ENCODE results near the gene APOC3. TPM values are rescaled to one million over a fixed set of nuclear protein-coding genes. Genes with fewer than 3 reads are reported as not detected.

The APOC3 gene
- not detected for total RNA-seq

DNA sequence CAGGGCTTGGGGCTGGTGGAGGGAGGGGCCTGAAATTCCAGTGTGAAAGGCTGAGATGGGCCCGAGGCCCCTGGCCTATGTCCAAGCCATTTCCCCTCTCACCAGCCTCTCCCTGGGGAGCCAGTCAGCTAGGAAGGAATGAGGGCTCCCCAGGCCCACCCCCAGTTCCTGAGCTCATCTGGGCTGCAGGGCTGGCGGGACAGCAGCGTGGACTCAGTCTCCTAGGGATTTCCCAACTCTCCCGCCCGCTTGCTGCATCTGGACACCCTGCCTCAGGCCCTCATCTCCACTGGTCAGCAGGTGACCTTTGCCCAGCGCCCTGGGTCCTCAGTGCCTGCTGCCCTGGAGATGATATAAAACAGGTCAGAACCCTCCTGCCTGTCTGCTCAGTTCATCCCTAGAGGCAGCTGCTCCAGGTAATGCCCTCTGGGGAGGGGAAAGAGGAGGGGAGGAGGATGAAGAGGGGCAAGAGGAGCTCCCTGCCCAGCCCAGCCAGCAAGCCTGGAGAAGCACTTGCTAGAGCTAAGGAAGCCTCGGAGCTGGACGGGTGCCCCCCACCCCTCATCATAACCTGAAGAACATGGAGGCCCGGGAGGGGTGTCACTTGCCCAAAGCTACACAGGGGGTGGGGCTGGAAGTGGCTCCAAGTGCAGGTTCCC, at the start of gene APOC3:
APOC3 (plus strand) TSS at position 383 of the 659 bp plus-strand sequence. CDS start 676 bp downstream, outside the sequence.
- H3K27ac Mint-ChIP-seq, result no peak within 1 kb of the TSS
- ChIA-PET CTCF (interaction anchor here (0.7 kb wide), 1 partner anchor 38 kb away, joined by 4 read pairs; the partner anchor contains the start of gene APOA5), POLR2A (no interaction called here)
- no peaks in the 10 kb centered on the region for H3K9me3 Mint-ChIP-seq
- no peaks in the 10 kb centered on the region for H3K27me3 Mint-ChIP-seq
- no peak for DNase-seq
- H3K4me1 Mint-ChIP-seq, result peaks cover under 1% of the 10 kb centered on the region
- H3K4me3 Mint-ChIP-seq, result no peak within 1 kb of the TSS
- H3K36me3 Mint-ChIP-seq (ENCODE audit: low read depth), result no peaks in the 10 kb centered on the region

DNA sequence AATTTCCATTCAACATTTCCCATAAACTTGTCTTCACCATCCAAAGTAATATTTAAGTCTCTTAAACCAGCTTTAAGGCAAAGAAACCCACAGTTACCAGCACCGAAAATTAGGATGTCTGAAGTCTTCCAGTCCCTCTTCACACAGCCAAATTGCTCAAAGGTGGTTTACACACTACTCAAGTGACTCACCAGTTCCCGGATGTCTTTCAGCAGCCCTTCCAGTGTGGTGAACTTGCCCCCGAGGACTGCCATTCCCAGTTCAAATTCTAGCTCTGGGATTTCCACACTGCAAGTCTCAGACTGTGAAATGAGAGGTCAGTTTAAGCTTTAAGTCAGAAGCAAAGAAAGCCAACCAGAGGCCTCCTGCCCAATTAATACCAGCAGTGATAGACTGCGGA, 47.0 kb upstream of the APOC3 start:
- no peak overlapping the region for H3K4me3 Mint-ChIP-seq
- H3K9me3 Mint-ChIP-seq, result no peaks in the 10 kb centered on the region
- no peak overlapping the region for H3K27ac Mint-ChIP-seq
- POLR2A ChIA-PET, result no interaction called here
- H3K4me1 Mint-ChIP-seq, result peaks cover 53% of the 10 kb centered on the region
- DNase-seq, result no peak
- H3K36me3 Mint-ChIP-seq (ENCODE audit: low read depth), result peaks cover 80% of the 10 kb centered on the region
- CTCF ChIA-PET, result interaction anchor here (1.1 to 1.5 kb wide), 4 partner anchors 9 to 68 kb away, joined by 3 to 9 read pairs (median 3); partner anchors contain the start of gene APOA5
- no peaks in the 10 kb centered on the region for H3K27me3 Mint-ChIP-seq

DNA sequence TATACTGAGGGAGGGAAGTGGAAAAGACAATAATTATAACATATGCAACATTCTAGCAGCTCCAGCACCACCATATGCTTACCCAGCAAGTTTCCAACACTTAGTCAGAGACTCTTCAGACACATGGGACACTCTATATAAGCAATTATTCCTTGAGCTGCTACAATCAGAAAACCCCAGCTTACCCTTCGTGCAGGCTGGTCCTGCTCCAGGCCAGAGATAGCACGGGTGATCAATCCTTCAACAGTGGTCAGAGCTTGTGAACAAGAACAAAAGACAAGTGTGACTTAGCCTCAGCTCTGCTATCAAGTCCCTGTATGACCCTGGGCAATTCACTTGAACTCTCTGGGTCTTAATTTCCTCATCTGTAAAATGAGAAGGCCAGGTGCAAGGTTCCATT, 43.4 kb upstream of the APOC3 start:
- H3K9me3 Mint-ChIP-seq, result no peaks in the 10 kb centered on the region
- POLR2A ChIA-PET, result no interaction called here
- H3K27me3 Mint-ChIP-seq, result no peaks in the 10 kb centered on the region
- H3K36me3 Mint-ChIP-seq (ENCODE audit: low read depth), result peaks cover 53% of the 10 kb centered on the region
- no peak for DNase-seq
- CTCF ChIA-PET, result interaction anchor here (1.6 to 2.8 kb wide), 3 partner anchors 9 to 19 kb away, joined by 3 to 15 read pairs (median 8); partner anchors contain the start of gene BUD13
- H3K27ac Mint-ChIP-seq, result peak overlapping the region; percentile 83
- peaks cover 53% of the 10 kb centered on the region for H3K4me1 Mint-ChIP-seq
- H3K4me3 Mint-ChIP-seq, result peak overlapping the region; percentile 87

DNA sequence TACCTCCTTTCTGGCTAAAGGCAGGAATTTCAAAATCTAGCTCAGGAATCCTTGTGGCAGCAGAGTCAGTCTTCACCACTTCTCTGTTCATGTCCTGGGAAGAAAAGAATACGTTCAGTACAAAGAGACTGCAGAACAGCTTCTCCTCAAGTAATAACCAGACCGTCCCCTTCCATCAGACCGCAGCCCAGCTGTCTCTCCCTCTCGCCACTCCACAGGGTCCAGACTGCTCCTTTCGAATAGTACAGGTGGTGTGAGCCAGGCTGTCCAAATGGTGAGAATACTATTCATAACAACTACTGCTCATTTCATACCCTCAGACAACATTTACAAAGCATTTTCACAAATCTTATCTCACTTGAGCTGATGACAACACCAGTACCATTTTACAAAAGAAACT, 42.7 kb upstream of the APOC3 start:
- H3K4me1 Mint-ChIP-seq, result peaks cover 51% of the 10 kb centered on the region
- peak overlapping the region; percentile 87 for H3K4me3 Mint-ChIP-seq
- CTCF ChIA-PET, result interaction anchor here (1.1 to 2.8 kb wide), 5 partner anchors 10 to 315 kb away, joined by 3 to 15 read pairs (median 5); partner anchors contain the start of gene BUD13
- POLR2A ChIA-PET, result interaction anchor here (0.7 kb wide), 1 partner anchor 65 kb away, joined by 4 read pairs; no protein-coding TSS in a partner anchor
- H3K27ac Mint-ChIP-seq, result peak overlapping the region; percentile 83
- no peak for DNase-seq
- no peaks in the 10 kb centered on the region for H3K27me3 Mint-ChIP-seq
- no peaks in the 10 kb centered on the region for H3K9me3 Mint-ChIP-seq
- peaks cover 47% of the 10 kb centered on the region for H3K36me3 Mint-ChIP-seq (ENCODE audit: low read depth)

DNA sequence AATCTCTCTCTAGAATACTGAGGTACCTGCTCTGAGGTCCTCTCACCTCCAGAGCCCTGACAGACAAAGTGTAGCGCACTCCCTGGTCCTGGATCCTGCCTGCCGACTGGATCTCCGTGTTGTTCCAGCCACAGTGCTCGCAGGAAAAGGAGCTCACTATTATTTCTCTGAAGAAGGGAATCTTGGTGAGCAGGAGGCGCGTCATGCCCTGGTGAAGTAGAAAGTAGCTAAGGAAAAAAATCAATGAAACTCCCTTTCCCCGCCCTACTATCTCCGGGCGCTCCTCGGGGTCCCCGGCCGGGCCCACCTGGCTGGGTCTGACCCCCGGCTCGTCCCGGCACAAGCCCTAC, 42.3 kb upstream of the APOC3 start:
- POLR2A ChIA-PET, result interaction anchor here (0.6 to 0.7 kb wide), 2 partner anchors 65 to 312 kb away, joined by 4 to 5 read pairs; no protein-coding TSS in a partner anchor
- H3K27me3 Mint-ChIP-seq, result no peaks in the 10 kb centered on the region
- H3K27ac Mint-ChIP-seq, result peak overlapping the region; percentile 83
- CTCF ChIA-PET, result interaction anchor here (0.6 to 2.8 kb wide), 7 partner anchors 11 to 315 kb away, joined by 3 to 15 read pairs (median 3); partner anchors contain the start of gene BUD13
- H3K4me3 Mint-ChIP-seq, result peak overlapping the region; percentile 87
- peaks cover 48% of the 10 kb centered on the region for H3K4me1 Mint-ChIP-seq
- no peaks in the 10 kb centered on the region for H3K9me3 Mint-ChIP-seq
- no peak for DNase-seq
- H3K36me3 Mint-ChIP-seq (ENCODE audit: low read depth), result peaks cover 43% of the 10 kb centered on the region

DNA sequence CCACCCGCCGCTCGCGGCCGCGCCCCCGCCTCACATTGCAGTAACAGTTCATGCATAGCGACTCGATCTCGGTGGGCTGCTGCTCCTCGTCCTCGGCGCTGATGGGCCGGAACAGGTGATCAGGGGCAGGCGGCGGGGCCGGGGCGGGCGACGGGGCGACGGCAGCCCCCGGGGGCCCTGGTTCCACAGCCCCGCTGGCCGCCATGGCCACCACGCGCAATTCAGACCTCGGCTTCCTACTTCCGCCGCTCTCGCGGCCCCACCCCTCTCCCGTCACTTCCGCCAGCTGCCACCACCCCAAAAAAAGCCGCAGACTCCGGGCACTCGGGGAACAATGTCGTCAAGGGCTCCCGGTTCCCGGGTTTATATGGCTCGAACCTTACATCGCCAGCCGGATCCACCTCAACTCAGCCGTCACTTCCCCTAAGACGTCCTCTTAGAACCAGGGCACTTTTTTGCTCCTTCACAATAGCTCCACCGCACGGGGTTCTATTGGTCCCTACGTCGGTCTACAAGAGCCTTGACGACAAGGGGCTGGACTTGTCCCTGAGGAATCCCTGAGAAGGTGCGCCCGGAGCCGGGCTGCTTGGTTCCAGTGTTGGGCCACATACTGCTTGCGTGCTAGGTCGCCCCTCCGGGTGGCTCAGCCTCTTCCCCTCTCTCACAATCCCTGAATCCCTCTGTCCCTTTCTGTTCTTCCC, 41.8 kb upstream of the APOC3 start, which contains the start of gene ZPR1:
ZPR1 (minus strand) TSS at position 238 of the 701 bp plus-strand sequence; CDS start at position 205, 33 bp downstream.
- peaks cover 43% of the 10 kb centered on the region for H3K4me1 Mint-ChIP-seq
- H3K27ac Mint-ChIP-seq, result peak within 1 kb of the TSS; percentile 92
- DNase-seq, result peak; percentile 88
- H3K9me3 Mint-ChIP-seq, result no peaks in the 10 kb centered on the region
- H3K36me3 Mint-ChIP-seq (ENCODE audit: low read depth), result peaks cover 37% of the 10 kb centered on the region
- peak within 1 kb of the TSS; percentile 87 for H3K4me3 Mint-ChIP-seq
- CTCF ChIA-PET, result interaction anchor here (0.6 to 2.8 kb wide), 7 partner anchors 11 to 314 kb away, joined by 3 to 15 read pairs (median 3); partner anchors contain the start of gene BUD13
- POLR2A ChIA-PET, result interaction anchor here (0.6 to 0.7 kb wide), 2 partner anchors 64 to 311 kb away, joined by 4 to 5 read pairs; no protein-coding TSS in a partner anchor
- no peaks in the 10 kb centered on the region for H3K27me3 Mint-ChIP-seq

DNA sequence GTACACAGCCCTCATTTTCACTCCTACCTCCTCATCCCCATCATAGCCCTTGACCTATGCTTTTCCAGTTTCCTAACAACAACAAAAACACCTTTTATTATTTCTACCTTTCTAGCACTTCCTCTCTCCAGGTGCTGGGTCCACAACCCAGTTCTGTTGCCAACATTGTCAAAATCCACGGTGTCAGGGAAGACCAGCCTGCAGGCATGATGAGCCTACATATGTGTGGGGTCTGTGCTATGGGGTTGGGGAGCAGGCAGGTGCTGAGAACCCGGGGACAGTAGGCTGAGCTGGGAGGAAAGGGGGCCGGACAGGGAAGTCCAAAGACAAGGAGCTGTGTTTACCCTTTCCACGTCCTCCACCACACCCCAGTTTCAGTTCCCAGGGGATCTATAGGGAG, 41.2 kb upstream of the APOC3 start:
- Mint-ChIP-seq H3K9me3 (no peaks in the 10 kb centered on the region), H3K27ac (peak overlapping the region; percentile 92), H3K36me3 (ENCODE audit: low read depth) (peaks cover 31% of the 10 kb centered on the region), H3K4me1 (peaks cover 40% of the 10 kb centered on the region), H3K4me3 (peak overlapping the region; percentile 87), H3K27me3 (no peaks in the 10 kb centered on the region)
- no peak for DNase-seq
- ChIA-PET POLR2A (no interaction called here), CTCF (interaction anchor here (0.6 to 2.8 kb wide), 3 partner anchors 12 to 64 kb away, joined by 3 to 8 read pairs (median 4); no protein-coding TSS in a partner anchor)

DNA sequence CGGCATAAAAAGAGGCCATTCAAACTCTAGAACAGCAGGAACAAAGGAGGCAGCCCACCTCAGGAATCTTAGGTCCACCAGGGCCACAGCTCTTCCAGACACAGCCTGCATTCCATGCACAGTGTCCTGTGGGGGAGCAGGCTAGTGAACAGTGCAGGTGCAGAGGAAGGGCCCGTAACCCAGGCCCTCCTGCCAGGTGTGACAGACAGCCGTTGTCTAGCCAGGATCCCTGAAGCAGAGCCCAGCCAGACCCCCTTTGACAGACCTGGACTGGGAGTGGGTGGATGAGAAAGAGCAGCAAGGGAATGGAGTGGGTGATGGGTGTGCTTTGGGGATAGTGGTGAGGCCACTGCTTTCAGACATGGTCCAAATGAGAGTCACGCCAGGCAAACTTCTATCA, 40.7 kb upstream of the APOC3 start:
- POLR2A ChIA-PET, result no interaction called here
- Mint-ChIP-seq H3K4me3 (peak overlapping the region; percentile 87), H3K27me3 (no peaks in the 10 kb centered on the region), H3K9me3 (no peaks in the 10 kb centered on the region), H3K27ac (peak overlapping the region; percentile 92), H3K36me3 (ENCODE audit: low read depth) (peaks cover 30% of the 10 kb centered on the region), H3K4me1 (peaks cover 42% of the 10 kb centered on the region)
- no peak for DNase-seq
- CTCF ChIA-PET, result interaction anchor here (0.6 to 1.3 kb wide), 2 partner anchors 26 to 64 kb away, joined by 3 to 4 read pairs; no protein-coding TSS in a partner anchor

DNA sequence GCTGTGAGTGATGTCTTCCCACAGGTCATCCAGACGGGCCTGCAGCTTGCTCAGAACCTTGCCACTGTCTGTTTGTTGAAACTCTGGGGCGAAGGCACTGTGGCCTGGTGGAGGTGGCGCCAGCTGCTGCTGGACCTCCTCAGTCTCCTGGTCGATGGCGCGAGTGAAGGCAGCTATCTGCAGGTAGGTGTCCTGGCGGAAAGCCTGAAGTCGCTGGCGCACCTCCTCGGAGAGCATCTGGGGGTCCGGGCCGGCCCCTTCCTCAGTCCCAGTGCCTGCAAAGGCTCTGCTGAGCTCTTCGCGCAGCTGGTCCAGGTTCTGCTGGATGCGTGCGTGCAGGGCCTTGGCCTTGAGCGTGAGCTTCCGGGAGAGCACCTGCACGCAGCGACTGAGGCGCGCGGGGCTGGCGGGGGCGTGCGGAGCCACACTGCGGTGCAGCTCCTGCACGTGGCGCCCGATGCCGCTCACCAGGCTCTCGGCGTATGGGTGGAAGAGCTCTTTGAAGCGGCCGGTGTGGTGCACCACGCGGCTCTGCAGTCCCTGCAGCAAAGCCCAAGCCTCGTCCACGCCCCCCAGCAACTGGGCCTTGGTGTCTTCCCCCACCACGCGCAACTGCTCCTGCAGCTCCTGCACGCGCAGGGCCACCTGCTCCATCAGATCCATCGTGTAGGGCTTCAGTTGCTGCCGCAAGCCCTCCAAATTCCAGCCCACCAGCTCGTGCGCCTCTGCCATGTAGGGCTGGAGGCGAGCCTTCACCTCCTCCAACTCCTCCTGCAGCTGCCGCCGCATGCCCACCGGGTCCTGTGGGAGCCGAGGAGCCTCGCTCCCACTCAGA, 39.3 kb upstream of the APOC3 start:
- peaks cover 36% of the 10 kb centered on the region for H3K4me1 Mint-ChIP-seq
- CTCF ChIA-PET, result interaction anchor here (0.6 to 4.4 kb wide), 21 partner anchors 9 to 440 kb away, joined by 3 to 33 read pairs (median 4); partner anchors contain the start of genes APOC3, PAFAH1B2 and SIK3
- POLR2A ChIA-PET, result interaction anchor here (1.0 to 1.1 kb wide), 2 partner anchors 46 to 63 kb away, joined by 3 to 6 read pairs; no protein-coding TSS in a partner anchor
- DNase-seq, result no peak
- H3K9me3 Mint-ChIP-seq, result no peaks in the 10 kb centered on the region
- no peaks in the 10 kb centered on the region for H3K27me3 Mint-ChIP-seq
- no peak overlapping the region for H3K27ac Mint-ChIP-seq
- H3K4me3 Mint-ChIP-seq, result no peak overlapping the region
- peaks cover 16% of the 10 kb centered on the region for H3K36me3 Mint-ChIP-seq (ENCODE audit: low read depth)

DNA sequence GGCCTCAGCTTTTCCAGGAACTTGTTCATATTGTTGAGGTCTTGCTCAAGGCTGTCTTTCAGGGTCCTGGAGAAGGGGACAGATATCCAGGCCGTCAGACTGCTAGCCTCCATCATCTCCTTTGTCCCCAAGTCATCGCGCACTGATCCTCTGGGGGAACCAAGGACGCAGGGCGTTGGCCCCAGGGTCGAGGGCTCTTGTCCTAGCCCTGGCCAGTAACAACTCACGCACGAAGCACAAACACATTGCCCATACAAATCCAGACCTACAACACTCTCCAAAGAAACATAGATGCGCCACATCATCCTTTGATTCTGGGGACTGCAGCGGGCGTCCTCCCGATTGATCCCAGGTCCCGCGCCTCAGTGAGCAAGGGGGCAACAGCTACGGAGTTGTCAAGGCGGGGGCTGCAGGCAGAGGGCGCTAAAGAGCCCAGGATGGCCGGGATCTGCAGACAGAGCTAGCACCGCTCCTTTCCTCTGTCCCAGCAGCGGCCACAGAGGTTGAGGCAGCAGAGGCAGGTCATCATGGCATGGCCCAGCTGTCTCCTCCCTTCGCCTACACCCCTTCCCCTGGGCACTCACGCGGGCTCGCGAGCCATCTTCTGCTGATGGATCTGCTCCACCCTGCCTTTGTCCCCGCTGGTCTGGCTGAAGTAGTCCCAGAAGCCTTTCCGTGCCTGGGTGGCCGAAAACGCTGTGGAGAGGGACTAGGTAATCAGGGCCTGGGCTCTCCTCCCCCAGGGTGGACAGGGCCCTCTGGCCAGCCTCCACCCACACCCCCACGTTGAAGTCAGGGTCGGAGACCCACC, 38.5 kb upstream of the APOC3 start:
- Mint-ChIP-seq H3K4me1 (peaks cover 28% of the 10 kb centered on the region), H3K9me3 (no peaks in the 10 kb centered on the region)

DNA sequence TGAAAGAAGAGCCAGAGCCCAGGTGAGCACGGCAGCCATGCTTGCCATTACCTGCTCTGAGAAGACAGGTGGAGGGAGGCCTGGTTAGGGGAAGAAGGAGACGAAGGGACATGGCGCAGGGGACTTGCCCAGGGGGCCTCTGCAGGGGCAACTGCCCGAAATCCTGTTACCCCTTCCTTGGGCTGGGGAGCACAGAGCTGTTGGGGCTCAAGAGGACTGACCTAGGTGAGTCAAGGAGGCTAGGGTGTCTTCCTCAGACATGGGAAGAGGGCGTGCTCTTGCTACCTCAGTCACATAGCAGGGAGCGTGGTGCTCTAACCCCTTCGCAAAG, 37.9 kb upstream of the APOC3 start, which contains the start of gene APOA5:
APOA5 (minus strand) TSS at position 67 of the 331 bp plus-strand sequence; CDS start at position 48, 19 bp downstream.
- Mint-ChIP-seq H3K36me3 (ENCODE audit: low read depth) (peaks cover 5% of the 10 kb centered on the region), H3K9me3 (no peaks in the 10 kb centered on the region), H3K27me3 (no peaks in the 10 kb centered on the region), H3K4me3 (no peak within 1 kb of the TSS), H3K27ac (peak within 1 kb of the TSS; percentile 10), H3K4me1 (peaks cover 23% of the 10 kb centered on the region)
- POLR2A ChIA-PET, result interaction anchor here (1.0 to 1.1 kb wide), 2 partner anchors 44 to 62 kb away, joined by 3 to 6 read pairs; no protein-coding TSS in a partner anchor
- DNase-seq, result no peak
- CTCF ChIA-PET, result interaction anchor here (0.6 to 4.4 kb wide), 21 partner anchors 8 to 435 kb away, joined by 3 to 33 read pairs (median 5); partner anchors contain the start of genes APOC3, PAFAH1B2 and SIK3

More for the DNA sequence above, 38.5 kb upstream of the APOC3 start:
- Mint-ChIP-seq H3K36me3 (ENCODE audit: low read depth) (peaks cover 8% of the 10 kb centered on the region), H3K27ac (peak overlapping the region; percentile 10), H3K27me3 (no peaks in the 10 kb centered on the region), H3K4me3 (no peak overlapping the region)
- peak; percentile 76 for DNase-seq
- ChIA-PET CTCF (interaction anchor here (0.6 to 4.4 kb wide), 25 partner anchors 8 to 439 kb away, joined by 3 to 33 read pairs (median 4); partner anchors contain the start of genes APOC3, PAFAH1B2 and SIK3), POLR2A (interaction anchor here (1.0 to 1.1 kb wide), 2 partner anchors 45 to 63 kb away, joined by 3 to 6 read pairs; no protein-coding TSS in a partner anchor)

Data from activated CD4-positive, alpha-beta T cell treated with anti-CD3 and anti-CD28 coated beads, Interleukin-2, amount 10 ng/mL, durations not matched to agents 7 days and 5 days (primary cell).